HG02642 (cell line): ENCODE measurements around the gene CATSPER1.
"Not testable (repeated sequence)": the region's sequence is repeated elsewhere in the genome, so short reads cannot be mapped to it uniquely, and the experiment has no call there.

Source experiments
- ATAC-seq: cut with Tn5 transposase; IDR thresholded peaks from one replicate; pipeline ENCODE4 v1.9.1; 2021; ENCODE audit warnings: mild to moderate bottlenecking; ENCODE audit not compliant: unreplicated experiment, poor library complexity

The CATSPER1 gene

DNA sequence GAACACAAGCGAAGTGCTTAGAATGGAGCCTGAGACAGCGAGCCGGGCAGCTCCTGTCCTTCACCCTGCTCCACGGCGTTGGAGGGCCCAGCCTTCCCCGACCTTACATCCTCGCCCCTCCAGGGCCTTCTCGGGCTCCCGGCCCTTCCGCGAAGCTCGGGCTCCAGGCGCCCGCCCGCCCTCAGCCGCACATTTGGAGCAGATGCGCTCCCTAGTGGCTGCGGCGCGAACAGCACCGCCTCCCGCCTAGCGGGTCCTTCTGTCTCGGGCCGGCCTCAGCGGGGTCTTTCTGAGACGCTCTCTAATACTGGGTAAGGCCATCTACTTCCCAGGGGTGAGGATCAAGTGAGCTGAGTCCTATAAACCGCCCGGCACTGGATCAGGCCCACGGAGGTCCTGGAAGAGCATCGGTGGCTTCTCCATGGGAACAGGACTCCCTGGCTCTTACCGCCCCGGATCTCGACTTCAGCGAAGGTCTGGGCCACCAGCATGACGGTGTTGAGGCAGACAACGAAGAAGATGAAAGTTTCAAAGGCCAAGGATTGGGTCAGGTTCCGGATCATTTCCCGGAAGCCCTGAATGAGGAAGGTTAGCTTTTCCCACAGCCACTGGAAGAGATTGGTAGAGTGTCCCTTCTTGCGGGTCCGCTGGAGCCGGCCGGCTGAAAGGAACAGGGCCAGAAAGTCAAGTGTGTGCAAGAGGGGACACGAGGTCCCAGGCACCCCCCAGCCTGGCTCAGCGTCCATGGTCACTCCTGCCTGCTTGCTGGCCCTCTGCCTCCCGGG, 3.7 kb downstream of the CATSPER1 start:
- no peak for ATAC-seq

GRCh38 chr11:66020618-66021357, 5.5 kb downstream of the CATSPER1 start:
- no peak for ATAC-seq

- no peak for ATAC-seq
Observed at GRCh38 chr11:66020212-66020611, 6.1 kb downstream of the CATSPER1 start.

DNA sequence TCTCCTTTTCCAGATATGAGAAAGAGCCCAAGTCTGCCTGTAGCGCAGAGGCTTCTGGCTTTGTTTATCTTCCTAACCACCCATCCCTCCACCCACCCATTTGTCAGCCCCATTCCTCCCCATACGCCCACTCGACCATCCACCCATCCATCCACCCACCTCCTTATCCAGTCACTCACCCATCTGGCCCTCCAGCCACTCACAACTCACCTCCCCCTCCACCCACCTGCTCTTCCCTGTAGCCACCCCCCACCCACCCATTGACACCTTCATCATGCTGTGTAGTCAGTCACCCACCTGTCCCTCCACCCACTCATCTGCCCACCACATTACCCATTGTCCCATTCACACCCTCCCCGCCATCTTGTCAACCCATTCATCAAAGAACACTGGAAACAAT, 9.0 kb downstream of the CATSPER1 start:
- ATAC-seq: no peak

DNA sequence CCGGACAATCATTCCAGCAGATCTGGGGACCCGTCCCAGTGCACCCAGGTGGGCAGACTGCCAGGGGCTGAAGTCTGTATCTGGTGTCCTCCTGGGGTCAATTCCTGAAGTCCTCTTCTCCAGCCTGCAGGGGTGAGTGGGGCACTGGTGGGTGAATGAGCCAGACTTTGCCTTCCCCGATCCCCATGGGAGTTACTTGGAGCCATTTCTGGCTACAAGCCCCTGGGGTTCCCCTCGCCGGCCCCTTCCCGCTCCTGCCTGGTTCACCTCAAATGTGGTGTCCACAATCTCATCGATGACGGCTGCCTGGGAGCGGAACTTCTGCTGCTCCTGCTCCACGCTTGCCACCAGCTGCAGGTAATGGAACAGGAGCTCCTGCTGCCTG, 9.5 kb downstream of the CATSPER1 start:
- no peak for ATAC-seq

DNA sequence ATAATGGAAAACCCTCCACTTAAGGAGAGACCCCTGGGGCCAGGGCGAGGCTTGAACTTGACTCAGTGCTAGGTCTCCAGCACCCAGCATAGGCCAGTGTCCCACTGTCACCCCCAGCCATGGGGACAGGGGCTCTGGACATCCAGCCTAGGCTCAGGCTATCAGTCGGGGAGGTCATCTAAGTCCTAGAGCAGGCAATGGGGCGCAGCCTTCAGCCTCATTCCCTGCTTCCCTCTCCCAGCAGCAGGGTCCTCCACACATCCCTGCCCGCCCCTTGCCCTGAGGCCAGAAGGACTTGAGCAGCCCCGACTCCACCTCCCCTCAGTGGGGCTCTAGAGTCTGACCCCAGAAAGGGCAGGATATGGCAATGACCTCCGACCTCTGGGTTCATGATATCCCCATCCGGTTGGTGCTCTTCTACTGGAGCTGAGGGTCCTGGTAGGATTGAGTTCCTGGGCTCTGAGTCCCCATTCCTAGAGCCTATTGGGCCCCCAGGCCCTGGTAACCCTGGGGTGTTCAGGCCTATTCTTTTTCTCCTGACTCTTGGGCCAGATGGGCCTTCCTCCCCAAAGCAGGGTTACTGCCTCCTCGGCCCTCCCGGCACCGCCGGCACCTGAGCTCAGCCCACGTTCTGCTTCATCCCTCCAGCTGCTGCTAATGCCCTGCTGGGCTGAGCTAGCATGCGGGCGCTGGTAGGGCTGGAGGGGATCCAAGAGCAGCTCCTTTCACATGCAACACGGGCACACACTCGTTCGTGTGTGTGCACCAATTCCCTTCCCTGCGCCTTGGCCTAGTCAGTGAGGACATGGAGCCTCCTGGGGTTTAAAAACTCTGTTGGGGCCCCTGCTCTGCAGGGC, 10.1 kb downstream of the CATSPER1 start:
- ATAC-seq: no peak

DNA sequence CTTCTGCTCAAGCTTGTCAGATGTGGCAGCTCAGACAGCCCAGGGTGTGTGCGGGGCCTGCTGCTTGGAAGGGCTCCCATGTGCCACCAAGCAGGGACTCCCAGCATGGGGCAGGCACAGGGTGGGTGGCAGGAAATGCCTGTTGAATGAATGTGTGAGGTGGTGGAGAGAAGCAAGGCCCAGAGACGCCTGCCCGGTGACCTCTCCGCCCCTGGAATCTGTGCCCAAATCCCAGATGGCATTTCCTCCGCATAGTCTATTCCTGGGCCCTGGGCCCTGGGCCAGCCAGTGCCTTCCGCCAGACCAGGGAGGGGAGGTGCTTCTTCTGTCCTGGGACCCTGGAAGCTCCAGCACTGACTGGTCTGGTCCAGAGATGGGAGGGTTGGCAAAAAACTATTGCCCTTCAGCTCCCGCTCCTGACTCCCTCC, 10.8 kb downstream of the CATSPER1 start:
- no peak for ATAC-seq

DNA sequence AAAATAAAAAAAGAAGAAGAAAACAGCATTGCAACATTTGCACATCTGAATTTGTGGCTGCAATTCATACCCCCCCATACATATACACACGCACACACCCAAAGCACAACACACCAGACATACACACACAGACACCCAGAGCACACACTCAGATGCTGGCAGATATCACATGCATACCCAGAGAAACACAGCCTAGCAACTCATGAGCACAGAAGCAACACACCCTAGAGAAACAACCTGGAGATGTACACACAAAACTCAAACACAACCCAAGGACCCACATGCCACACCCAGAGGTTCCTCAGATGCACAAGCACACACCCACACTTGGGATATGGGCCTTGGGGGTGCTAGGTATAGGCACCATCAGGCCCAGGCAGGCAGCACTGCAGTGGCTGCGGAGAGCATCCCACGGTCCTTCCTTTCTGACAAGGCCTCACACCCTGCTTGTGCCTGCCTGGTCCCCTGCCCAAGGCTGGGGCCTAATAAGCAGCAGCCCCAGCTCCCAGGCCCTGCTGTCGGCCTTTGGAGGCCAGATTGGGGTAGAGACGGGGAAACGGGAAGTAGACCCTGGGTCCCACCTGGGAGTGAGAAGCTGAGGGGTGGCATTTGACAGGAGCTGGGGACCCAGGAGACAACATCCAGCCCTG, 11.3 kb downstream of the CATSPER1 start:
- ATAC-seq: no peak

- no peak for ATAC-seq
Observed at GRCh38 chr11:66013762-66014100, 12.5 kb downstream of the CATSPER1 start.

GRCh38 chr11:66012946-66013761, 13.1 kb downstream of the CATSPER1 start:
- ATAC-seq: no peak

DNA sequence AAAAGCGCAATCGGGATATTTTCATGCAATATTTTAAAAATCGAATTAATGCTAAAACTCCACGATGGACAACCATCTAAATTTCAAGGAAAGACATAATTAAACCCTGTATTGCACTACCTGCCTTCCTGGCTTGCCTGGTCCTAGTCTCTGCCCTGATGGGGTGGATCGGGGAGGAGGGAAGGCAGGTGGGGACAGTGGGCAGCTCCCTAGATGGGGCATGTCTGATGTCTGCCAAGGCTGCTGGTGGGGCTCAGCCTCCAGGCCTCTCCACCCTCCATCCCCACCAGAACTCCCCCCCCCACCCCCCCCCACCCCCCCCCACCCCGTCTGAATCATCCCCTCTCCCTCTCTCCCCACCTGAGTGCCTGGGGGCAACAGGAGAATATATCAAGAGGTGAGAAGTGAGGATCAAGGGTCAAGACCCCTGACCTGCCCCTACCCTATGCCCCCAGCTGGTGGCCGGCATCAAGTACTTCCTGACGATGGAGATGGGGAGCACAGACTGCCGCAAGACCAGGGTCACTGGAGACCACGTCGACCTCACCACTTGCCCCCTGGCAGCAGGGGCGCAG, 13.8 kb downstream of the CATSPER1 start:
- ATAC-seq: no peak

DNA sequence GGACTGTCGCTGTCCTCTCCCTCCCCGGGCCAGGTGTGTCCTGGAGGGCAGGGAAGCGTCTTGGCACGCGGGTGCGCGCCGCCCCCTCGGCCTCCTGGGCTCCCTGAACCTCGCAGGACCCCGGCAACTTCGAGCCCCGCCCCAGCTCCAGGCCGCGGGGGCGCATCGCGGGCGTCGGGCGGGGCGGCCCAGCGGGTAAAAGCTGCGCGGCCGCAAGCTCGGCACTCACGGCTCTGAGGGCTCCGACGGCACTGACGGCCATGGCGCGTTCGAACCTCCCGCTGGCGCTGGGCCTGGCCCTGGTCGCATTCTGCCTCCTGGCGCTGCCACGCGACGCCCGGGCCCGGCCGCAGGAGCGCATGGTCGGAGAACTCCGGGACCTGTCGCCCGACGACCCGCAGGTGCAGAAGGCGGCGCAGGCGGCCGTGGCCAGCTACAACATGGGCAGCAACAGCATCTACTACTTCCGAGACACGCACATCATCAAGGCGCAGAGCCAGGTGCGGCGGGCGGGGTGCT, 14.4 kb downstream of the CATSPER1 start, which contains the start of gene CST6:
Gene CST6, plus strand, starts transcription at position 224 of the 519 bp plus-strand sequence. Its CDS starts 37 bp downstream, at position 261.
- ATAC-seq: no peak

GRCh38 chr11:66011239-66011784, 15.0 kb downstream of the CATSPER1 start:
- ATAC-seq: no peak

DNA sequence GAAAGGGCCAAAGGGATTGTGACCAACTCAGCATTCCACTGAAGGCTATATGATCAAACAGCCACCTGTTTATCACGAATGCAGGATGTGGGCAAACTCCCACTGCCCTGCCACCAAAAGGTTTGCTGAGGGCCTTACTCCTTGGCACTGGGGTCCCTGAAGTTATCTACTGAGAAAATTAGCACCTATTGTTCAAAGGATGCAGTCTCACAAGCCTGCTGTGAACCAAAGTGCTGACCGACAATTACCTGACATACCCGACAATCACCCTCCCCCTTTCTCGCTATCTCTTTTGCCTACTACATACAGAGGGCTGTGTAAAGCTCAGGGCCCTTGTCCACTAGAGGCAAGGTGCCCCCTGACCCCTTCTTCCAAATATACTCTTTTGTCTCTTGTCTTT, 16.2 kb downstream of the CATSPER1 start:
- not testable (repeated sequence) for ATAC-seq

DNA sequence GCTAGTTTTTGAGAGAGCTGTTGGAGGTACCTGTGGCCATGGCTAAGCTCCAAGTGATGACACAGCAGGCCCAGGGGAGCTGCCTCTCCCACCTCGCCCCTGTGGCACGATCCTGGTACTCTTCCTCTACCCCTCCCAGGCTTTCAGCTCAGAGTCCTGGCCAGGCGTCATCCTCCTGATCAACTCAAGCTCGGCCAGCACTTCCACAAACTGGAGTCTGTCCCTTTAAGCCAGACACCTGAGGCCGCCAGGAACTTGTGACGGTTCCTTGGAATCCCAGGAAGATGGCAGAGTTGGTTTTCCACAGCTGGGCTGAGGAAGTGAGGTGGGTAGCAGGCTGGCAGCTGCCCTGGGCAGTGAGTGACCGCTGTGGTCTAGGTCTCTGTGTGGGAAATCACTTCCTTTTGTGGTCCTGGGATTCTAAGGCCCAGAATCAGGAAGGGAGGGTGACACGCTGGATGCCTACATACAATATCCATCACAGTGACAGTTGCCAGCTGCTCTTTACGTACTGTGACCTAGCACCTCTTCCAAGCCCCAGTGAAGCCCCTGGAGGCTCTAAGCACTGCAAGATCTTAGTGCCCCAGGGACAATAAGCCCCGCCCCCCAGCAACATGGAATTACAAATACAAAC, 17.7 kb downstream of the CATSPER1 start:
- no peak for ATAC-seq

GRCh38 chr11:66008095-66008467, 18.2 kb downstream of the CATSPER1 start:
- no peak for ATAC-seq

GRCh38 chr11:66007201-66007634, 19.1 kb downstream of the CATSPER1 start:
- no peak for ATAC-seq

DNA sequence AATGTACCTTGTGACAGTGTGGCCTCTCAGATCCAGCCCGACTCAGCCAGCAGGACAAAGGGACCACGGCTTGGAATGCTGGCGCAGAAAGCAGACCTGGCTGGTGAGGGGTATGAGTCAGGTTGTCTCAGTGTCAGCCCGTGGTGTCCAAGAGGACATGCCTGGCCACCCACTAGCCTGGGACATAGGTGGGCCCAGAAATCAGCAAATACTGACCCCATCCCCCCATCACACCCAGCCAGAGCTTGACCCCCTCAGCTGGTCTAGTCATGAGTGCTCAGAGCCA, 19.4 kb downstream of the CATSPER1 start:
- ATAC-seq: no peak
